GM18907 (cell line): ENCODE data around the gene ABCB8.
A peak's percentile ranks its signal among the peaks of the same experiment; 100 is the strongest.
"Not testable (repeated sequence)": the region's sequence is repeated elsewhere in the genome, so short reads cannot be mapped to it uniquely, and the experiment has no call there.

Experiments used
- ATAC-seq: cut with Tn5 transposase; IDR thresholded peaks from one replicate; pipeline ENCODE4 v1.9.1; 2021; ENCODE audit warnings: mild to moderate bottlenecking, moderate library complexity; ENCODE audit not compliant: unreplicated experiment

The ABCB8 gene

GRCh38 chr7:151013733-151014497 is 14.3 kb upstream of the ABCB8 start:
- peak; percentile 52 for ATAC-seq

- ATAC-seq = no peak
Observed at GRCh38 chr7:151014950-151015349, 13.3 kb upstream of the ABCB8 start.

- no peak for ATAC-seq
Observed at GRCh38 chr7:151015967-151016366, 12.3 kb upstream of the ABCB8 start.

- no peak for ATAC-seq
Observed at GRCh38 chr7:151016505-151016904, 11.7 kb upstream of the ABCB8 start.

GRCh38 chr7:151016942-151017341 is 11.3 kb upstream of the ABCB8 start:
- ATAC-seq = no peak

- no peak for ATAC-seq
Observed at GRCh38 chr7:151017370-151017952, 10.8 kb upstream of the ABCB8 start.

- peak; percentile 50 for ATAC-seq
Observed at GRCh38 chr7:151017953-151018420, 10.3 kb upstream of the ABCB8 start.

GRCh38 chr7:151018421-151019129 is 9.7 kb upstream of the ABCB8 start:
- no peak for ATAC-seq

GRCh38 chr7:151019130-151019447 is 9.2 kb upstream of the ABCB8 start:
- ATAC-seq = no peak

GRCh38 chr7:151020231-151020630 is 8.0 kb upstream of the ABCB8 start:
- ATAC-seq = no peak

- ATAC-seq = no peak
Observed at GRCh38 chr7:151023232-151023631, 5.0 kb upstream of the ABCB8 start.

- ATAC-seq = no peak
Observed at GRCh38 chr7:151024435-151025056, 3.7 kb upstream of the ABCB8 start, which contains the start of gene ATG9B. Gene ATG9B, minus strand, starts transcription at chr7:151024494. Its CDS starts 71 bp downstream, at chr7:151024423.

- no peak for ATAC-seq
Observed at GRCh38 chr7:151025924-151026671, 2.2 kb upstream of the ABCB8 start.

GRCh38 chr7:151026771-151027727 is 1.2 kb upstream of the ABCB8 start:
- ATAC-seq = not testable (repeated sequence)

- not testable (repeated sequence) for ATAC-seq
Observed at GRCh38 chr7:151027728-151028130, 521 bp upstream of the ABCB8 start.

- no peak for ATAC-seq
Observed at GRCh38 chr7:151028948-151029501, 775 bp downstream of the ABCB8 start.

GRCh38 chr7:151031011-151031410 is 2.8 kb downstream of the ABCB8 start:
- ATAC-seq = no peak

GRCh38 chr7:151032936-151033863 is 5.0 kb downstream of the ABCB8 start:
- no peak for ATAC-seq
